ENCODE measurements around the gene IQCN.

The IQCN gene

GRCh38 chr19:18289471-18290301, 15.4 kb upstream of the IQCN start:
- no peaks in the 10 kb centered on the region for H3K36me3 ChIP-seq (replicated peaks in 1 of 2; ENCODE audit: control insufficient read depth in 2 of 2, insufficient read depth in 2 of 2, low read length in 2 of 2)
- no peak overlapping the region for H3K27ac ChIP-seq (replicated peaks; ENCODE audit: low read length)
- peaks cover 0 to 2% (median 0%) of the 10 kb centered on the region in 3 experiments for H3K27me3 ChIP-seq (ENCODE audit: control insufficient read depth in 3 of 3, insufficient read depth in 3 of 3, low read depth in 1 of 3, low read length in 3 of 3)
- H3K4me3 ChIP-seq (ENCODE audit: low read length in 2 of 2), result no peak overlapping the region
- no peak overlapping the region for H4K8ac ChIP-seq (ENCODE audit: low read depth, low read length)
- WGBS, 2 donors (ENCODE audit: extremely low coverage in 2 of 2, insufficient read length in 2 of 2, insufficient replicate concordance in 1 of 2), result no CpG with 5 or more reads among the region's 12 CpGs
- H3K4me1 ChIP-seq (ENCODE audit: control insufficient read depth in 2 of 2, insufficient read depth in 1 of 2, low read depth in 1 of 2, low read length in 2 of 2), result peaks cover 24 to 34% of the 10 kb centered on the region in 2 donors
- H4K91ac ChIP-seq (ENCODE audit: low read depth, low read length, poor library complexity), result no peak overlapping the region
- H3K9ac ChIP-seq (ENCODE audit: low read depth, low read length, poor library complexity), result no peak overlapping the region
- peak overlapping the region; percentile 87 for H3K18ac ChIP-seq (ENCODE audit: low read length)
- no peak overlapping the region for H3K4me2 ChIP-seq (ENCODE audit: insufficient read depth, low read length, poor library complexity, severe bottlenecking)
- H3K79me1 ChIP-seq (ENCODE audit: low read depth, low read length), result no peaks in the 10 kb centered on the region
- H2BK15ac ChIP-seq (ENCODE audit: low read length), result peak overlapping the region; percentile 92
- H2BK5ac ChIP-seq (ENCODE audit: low read length), result no peak overlapping the region
- no peak for DNase-seq (ENCODE audit: low spot score)
- H2BK120ac ChIP-seq (ENCODE audit: low read depth, low read length), result peak overlapping the region; percentile 74
- H3K23ac ChIP-seq (ENCODE audit: low read depth, low read length, poor library complexity), result peak overlapping the region; percentile 59
- no peak overlapping the region for H3K14ac ChIP-seq (ENCODE audit: low read length)
- no peaks in the 10 kb centered on the region for H3K9me3 ChIP-seq (replicated peaks in 1 of 2; ENCODE audit: control insufficient read depth in 2 of 2, insufficient read depth in 1 of 2, low read depth in 1 of 2, low read length in 2 of 2)
- H2AFZ ChIP-seq (ENCODE audit: low read length), result no peak overlapping the region
- H3K4ac ChIP-seq (ENCODE audit: low read length), result peak overlapping the region; percentile 67
- H2AK5ac ChIP-seq (ENCODE audit: low read depth, low read length), result peak overlapping the region; percentile 93
- no peak overlapping the region for H2BK12ac ChIP-seq (ENCODE audit: low read length)

GRCh38 chr19:18287836-18288772, 13.9 kb upstream of the IQCN start:
- H3K18ac ChIP-seq (ENCODE audit: low read length), result peak overlapping the region; percentile 72
- H3K9me3 ChIP-seq (replicated peaks in 1 of 2; ENCODE audit: control insufficient read depth in 2 of 2, insufficient read depth in 1 of 2, low read depth in 1 of 2, low read length in 2 of 2), result peaks cover 0 to 2% of the 10 kb centered on the region in 2 donors
- H2BK12ac ChIP-seq (ENCODE audit: low read length), result peak overlapping the region; percentile 43
- H3K14ac ChIP-seq (ENCODE audit: low read length), result no peak overlapping the region
- peak overlapping the region; percentile 68 for H2BK5ac ChIP-seq (ENCODE audit: low read length)
- DNase-seq (ENCODE audit: low spot score), result no peak
- H3K23ac ChIP-seq (ENCODE audit: low read depth, low read length, poor library complexity), result no peak overlapping the region
- H3K4me3 ChIP-seq (ENCODE audit: low read length in 2 of 2), result no peak overlapping the region
- H3K27me3 ChIP-seq (ENCODE audit: control insufficient read depth in 3 of 3, insufficient read depth in 3 of 3, low read depth in 1 of 3, low read length in 3 of 3), result no peaks in the 10 kb centered on the region
- H3K36me3 ChIP-seq (replicated peaks in 1 of 2; ENCODE audit: control insufficient read depth in 2 of 2, insufficient read depth in 2 of 2, low read length in 2 of 2), result no peaks in the 10 kb centered on the region
- H4K91ac ChIP-seq (ENCODE audit: low read depth, low read length, poor library complexity), result no peak overlapping the region
- peaks cover 10 to 22% of the 10 kb centered on the region in 2 donors for H3K4me1 ChIP-seq (ENCODE audit: control insufficient read depth in 2 of 2, insufficient read depth in 1 of 2, low read depth in 1 of 2, low read length in 2 of 2)
- H2AK5ac ChIP-seq (ENCODE audit: low read depth, low read length), result no peak overlapping the region
- peak overlapping the region; percentile 22 for H3K9ac ChIP-seq (ENCODE audit: low read depth, low read length, poor library complexity)
- H3K4ac ChIP-seq (ENCODE audit: low read length), result no peak overlapping the region
- H3K79me1 ChIP-seq (ENCODE audit: low read depth, low read length), result no peaks in the 10 kb centered on the region
- H2BK15ac ChIP-seq (ENCODE audit: low read length), result peak overlapping the region; percentile 99
- H4K8ac ChIP-seq (ENCODE audit: low read depth, low read length), result no peak overlapping the region
- H3K4me2 ChIP-seq (ENCODE audit: insufficient read depth, low read length, poor library complexity, severe bottlenecking), result peak overlapping the region; percentile 43
- H2AFZ ChIP-seq (ENCODE audit: low read length), result peak overlapping the region; percentile 82
- peak overlapping the region; percentile 87 for H2BK120ac ChIP-seq (ENCODE audit: low read depth, low read length)
- H3K27ac ChIP-seq (replicated peaks; ENCODE audit: low read length), result peak overlapping the region; percentile 68
- no CpG with 5 or more reads among the region's 26 CpGs for WGBS, 2 donors (ENCODE audit: extremely low coverage in 2 of 2, insufficient read length in 2 of 2, insufficient replicate concordance in 1 of 2)

- Histone ChIP-seq H4K91ac (ENCODE audit: low read depth, low read length, poor library complexity) (no peak overlapping the region), H2BK5ac (ENCODE audit: low read length) (peak overlapping the region; percentile 68), H2BK120ac (ENCODE audit: low read depth, low read length) (peak overlapping the region; percentile 87), H3K79me1 (ENCODE audit: low read depth, low read length) (no peaks in the 10 kb centered on the region), H3K36me3 (replicated peaks in 1 of 2; ENCODE audit: control insufficient read depth in 2 of 2, insufficient read depth in 2 of 2, low read length in 2 of 2) (no peaks in the 10 kb centered on the region), H2AK5ac (ENCODE audit: low read depth, low read length) (peak overlapping the region; percentile 91), H3K18ac (ENCODE audit: low read length) (peak overlapping the region; percentile 68), H3K27me3 (ENCODE audit: control insufficient read depth in 3 of 3, insufficient read depth in 3 of 3, low read depth in 1 of 3, low read length in 3 of 3) (no peaks in the 10 kb centered on the region), H3K9me3 (replicated peaks in 1 of 2; ENCODE audit: control insufficient read depth in 2 of 2, insufficient read depth in 1 of 2, low read depth in 1 of 2, low read length in 2 of 2) (peaks cover 0 to 2% of the 10 kb centered on the region in 2 donors), H3K27ac (replicated peaks; ENCODE audit: low read length) (peak overlapping the region; percentile 68), H3K9ac (ENCODE audit: low read depth, low read length, poor library complexity) (no peak overlapping the region), H3K4ac (ENCODE audit: low read length) (peak overlapping the region; percentile 38), H3K4me1 (ENCODE audit: control insufficient read depth in 2 of 2, insufficient read depth in 1 of 2, low read depth in 1 of 2, low read length in 2 of 2) (peaks cover 17 to 20% of the 10 kb centered on the region in 2 donors), H3K14ac (ENCODE audit: low read length) (no peak overlapping the region), H3K4me2 (ENCODE audit: insufficient read depth, low read length, poor library complexity, severe bottlenecking) (no peak overlapping the region), H3K23ac (ENCODE audit: low read depth, low read length, poor library complexity) (peak overlapping the region; percentile 76), H3K4me3 (ENCODE audit: low read length in 2 of 2) (no peak overlapping the region), H4K8ac (ENCODE audit: low read depth, low read length) (no peak overlapping the region), H2BK12ac (ENCODE audit: low read length) (peak overlapping the region; percentile 97), H2BK15ac (ENCODE audit: low read length) (peak overlapping the region; percentile 99), H2AFZ (ENCODE audit: low read length) (peak overlapping the region; percentile 17)
- DNase-seq (ENCODE audit: low spot score), result no peak
- no CpG with 5 or more reads among the region's 21 CpGs for WGBS, 2 donors (ENCODE audit: extremely low coverage in 2 of 2, insufficient read length in 2 of 2, insufficient replicate concordance in 1 of 2)
Observed at GRCh38 chr19:18286973-18287635, 12.9 kb upstream of the IQCN start.

Measured in neuronal stem cell (in vitro differentiated cells).